ENCODE data around the gene CD44. TPM values are rescaled to one million over a fixed set of nuclear protein-coding genes. Genes with fewer than 3 reads are reported as not detected.
"Not testable (repeated sequence)": the region's sequence is repeated elsewhere in the genome, so short reads cannot be mapped to it uniquely, and the experiment has no call there.

The CD44 gene
- 179 and 324 TPM in 2 replicates for total RNA-seq (2014; rRNA removed; shearing (Covaris generic))

GRCh38 chr11:35138943-35139721, at the start of gene CD44:
Gene CD44 (plus strand): TSS chr11:35139171. CDS start chr11:35139304, 133 bp downstream.
- peak; percentile 91 for DNase-seq (ENCODE audit: low spot score)

GRCh38 chr11:35089666-35090065, 49.3 kb upstream of the CD44 start:
- DNase-seq (ENCODE audit: low spot score): no peak

GRCh38 chr11:35090125-35090524, 48.8 kb upstream of the CD44 start:
- no peak for DNase-seq (ENCODE audit: low spot score)

- not testable (repeated sequence) for DNase-seq (ENCODE audit: low spot score)
Observed at GRCh38 chr11:35090991-35091390, 48.0 kb upstream of the CD44 start.

- DNase-seq (ENCODE audit: low spot score): no peak
Observed at GRCh38 chr11:35096723-35097122, 42.2 kb upstream of the CD44 start.

- DNase-seq (ENCODE audit: low spot score): no peak
Observed at GRCh38 chr11:35097814-35098455, 41.0 kb upstream of the CD44 start.

- no peak for DNase-seq (ENCODE audit: low spot score)
Observed at GRCh38 chr11:35098855-35099254, 40.1 kb upstream of the CD44 start.

GRCh38 chr11:35099278-35100012, 39.5 kb upstream of the CD44 start:
- peak; percentile 37 for DNase-seq (ENCODE audit: low spot score)

- DNase-seq (ENCODE audit: low spot score): peak; percentile 68
Observed at GRCh38 chr11:35100013-35100383, 39.0 kb upstream of the CD44 start.

- no peak for DNase-seq (ENCODE audit: low spot score)
Observed at GRCh38 chr11:35101223-35101622, 37.7 kb upstream of the CD44 start.

- DNase-seq (ENCODE audit: low spot score): no peak
Observed at GRCh38 chr11:35102267-35102666, 36.7 kb upstream of the CD44 start.

- DNase-seq (ENCODE audit: low spot score): peak; percentile 74
Observed at GRCh38 chr11:35103366-35104208, 35.4 kb upstream of the CD44 start.

- DNase-seq (ENCODE audit: low spot score): no peak
Observed at GRCh38 chr11:35104655-35105054, 34.3 kb upstream of the CD44 start.

- no peak for DNase-seq (ENCODE audit: low spot score)
Observed at GRCh38 chr11:35105319-35106079, 33.5 kb upstream of the CD44 start.

- no peak for DNase-seq (ENCODE audit: low spot score)
Observed at GRCh38 chr11:35106595-35106994, 32.4 kb upstream of the CD44 start.

- no peak for DNase-seq (ENCODE audit: low spot score)
Observed at GRCh38 chr11:35107861-35108260, 31.1 kb upstream of the CD44 start.

- not testable (repeated sequence) for DNase-seq (ENCODE audit: low spot score)
Observed at GRCh38 chr11:35108336-35108735, 30.6 kb upstream of the CD44 start.

- no peak for DNase-seq (ENCODE audit: low spot score)
Observed at GRCh38 chr11:35109041-35109440, 29.9 kb upstream of the CD44 start.

- no peak for DNase-seq (ENCODE audit: low spot score)
Observed at GRCh38 chr11:35109827-35110226, 29.1 kb upstream of the CD44 start.

- DNase-seq (ENCODE audit: low spot score): peak; percentile 100
Observed at GRCh38 chr11:35111161-35112055, 27.6 kb upstream of the CD44 start.
